IgD-negative memory B cell (primary cell): ENCODE results near the gene ANKH. TPM values are rescaled to one million over a fixed set of nuclear protein-coding genes. Genes with fewer than 3 reads are reported as not detected.

ENCODE experiments used
- H3K27ac Mint-ChIP-seq, 3 donors: one replicate each; pipeline ENCODE4 v1.8.0; 2020 to 2022; ENCODE audit warnings: mild to moderate bottlenecking in 3 of 3, mixed read lengths in 3 of 3, moderate library complexity in 1 of 3
- H3K27me3 Mint-ChIP-seq: one replicate; pipeline ENCODE4 v1.8.0; 2021; ENCODE audit warnings: mixed read lengths
- H3K36me3 Mint-ChIP-seq: one replicate; pipeline ENCODE4 v1.8.0; 2020; ENCODE audit warnings: mild to moderate bottlenecking, mixed read lengths
- H3K4me1 Mint-ChIP-seq, 3 donors: one replicate each; pipeline ENCODE4 v1.8.0; 2020 to 2022; ENCODE audit warnings: mixed read lengths in 3 of 3, mild to moderate bottlenecking in 1 of 3
- H3K4me3 Mint-ChIP-seq, 4 donors: one replicate each; pipeline ENCODE4 v1.8.0; 2020 to 2022; ENCODE audit warnings: mild to moderate bottlenecking in 4 of 4, mixed read lengths in 4 of 4, moderate library complexity in 3 of 4
- H3K9me3 Mint-ChIP-seq, 3 donors: one replicate each; pipeline ENCODE4 v1.8.0; 2020 to 2021; ENCODE audit warnings: mixed read lengths in 3 of 3, mild to moderate bottlenecking in 1 of 3
- polyA plus RNA-seq: library from polyadenylated mRNA; unstranded; fragments of 300-500 nt; fragmentation: Illumina TruSeq; gene quantifications from one replicate; pipeline ENCODE4 v1.2.3, GENCODE V29; 2021

ANKH gene
- polyA plus RNA-seq, 1 donor from 2014 or later: 18.4 TPM

DNA sequence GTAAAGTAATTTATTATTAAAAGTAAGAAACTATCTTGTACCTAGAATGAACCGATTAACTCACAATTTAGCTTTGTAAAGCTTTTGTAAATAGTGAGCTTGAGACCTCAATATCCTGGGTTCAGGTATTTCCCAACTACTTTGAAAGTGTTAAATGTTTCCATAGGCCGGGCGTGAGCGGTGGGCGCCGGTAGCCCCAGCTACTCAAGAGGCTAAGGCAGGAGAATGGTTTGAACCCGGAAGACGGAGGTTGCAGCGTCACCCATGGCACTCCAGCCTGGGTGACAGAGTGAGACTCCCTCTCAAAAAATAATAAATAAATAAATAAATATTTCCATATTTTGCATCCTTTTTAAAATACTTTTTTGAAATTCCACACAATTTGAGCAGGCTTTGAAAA lies 1.5 kb upstream of the ANKH start:
- Mint-ChIP-seq H3K27ac (peak overlapping the region in 1 of 3 donors; percentile 82), H3K4me3 (peak overlapping the region in 1 of 4 donors; percentile 95), H3K36me3 (no peaks in the 10 kb centered on the region), H3K27me3 (peaks cover 1% of the 10 kb centered on the region), H3K4me1 (peaks cover 20 to 22% (median 21%) of the 10 kb centered on the region in 3 donors), H3K9me3 (no peaks in the 10 kb centered on the region)

- no peaks in the 10 kb centered on the region for H3K9me3 Mint-ChIP-seq
- peak overlapping the region; percentile 82 to 90 (median 85) for H3K27ac Mint-ChIP-seq
- no peaks in the 10 kb centered on the region for H3K27me3 Mint-ChIP-seq
- H3K4me3 Mint-ChIP-seq: peak overlapping the region; percentile 88 to 98 (median 96)
- H3K4me1 Mint-ChIP-seq: peaks cover 21 to 23% (median 22%) of the 10 kb centered on the region in 3 donors
- H3K36me3 Mint-ChIP-seq: no peaks in the 10 kb centered on the region
Observed at GRCh38 chr5:14872070-14872989, 752 bp upstream of the ANKH start.

DNA sequence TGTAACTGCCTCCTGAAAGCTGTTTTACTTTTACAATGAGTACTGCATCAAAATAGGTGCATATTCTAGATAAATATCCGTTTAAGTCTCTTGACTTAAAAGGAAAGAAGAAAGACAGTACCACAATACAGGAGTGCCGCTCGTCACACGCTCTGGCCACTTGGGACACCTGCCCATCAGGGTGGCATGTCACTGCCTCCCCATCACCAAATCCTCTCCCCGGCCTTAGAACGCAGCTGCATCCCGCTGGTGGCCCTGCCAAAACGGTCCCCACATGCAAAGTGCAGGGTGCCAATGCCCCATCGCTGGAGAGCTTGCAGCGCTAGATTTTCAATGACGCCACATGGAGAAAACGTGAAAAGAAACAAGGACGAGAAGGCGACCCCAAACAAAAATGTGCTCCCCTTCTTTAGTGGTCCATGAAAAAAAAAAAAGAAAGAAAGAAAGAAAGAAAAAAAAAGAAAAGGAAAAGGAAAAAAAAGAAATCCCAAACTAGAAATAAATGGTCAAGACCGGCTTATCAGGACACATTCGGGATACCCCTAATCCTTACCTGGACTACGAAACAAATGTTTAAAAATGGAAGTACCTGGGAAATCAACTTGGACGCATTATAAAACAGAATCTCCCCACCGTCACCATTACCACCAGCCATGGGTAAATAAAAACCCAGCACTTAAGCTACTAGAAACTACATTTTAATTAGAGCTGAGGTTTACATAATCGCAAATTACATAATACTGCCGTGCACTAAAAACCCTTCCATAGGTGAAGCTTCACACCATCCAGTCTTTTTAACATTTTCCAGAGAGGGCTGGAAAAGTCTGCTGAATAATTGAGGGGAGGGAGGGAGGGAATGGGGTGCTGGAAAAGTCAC lies 1.0 kb downstream of the ANKH start:
- Mint-ChIP-seq H3K36me3 (no peaks in the 10 kb centered on the region), H3K27ac (peak overlapping the region; percentile 94 to 96 (median 94)), H3K4me1 (peaks cover 22 to 30% (median 22%) of the 10 kb centered on the region in 3 donors), H3K9me3 (no peaks in the 10 kb centered on the region), H3K27me3 (no peaks in the 10 kb centered on the region), H3K4me3 (peak overlapping the region; percentile 90 to 98 (median 96))

DNA sequence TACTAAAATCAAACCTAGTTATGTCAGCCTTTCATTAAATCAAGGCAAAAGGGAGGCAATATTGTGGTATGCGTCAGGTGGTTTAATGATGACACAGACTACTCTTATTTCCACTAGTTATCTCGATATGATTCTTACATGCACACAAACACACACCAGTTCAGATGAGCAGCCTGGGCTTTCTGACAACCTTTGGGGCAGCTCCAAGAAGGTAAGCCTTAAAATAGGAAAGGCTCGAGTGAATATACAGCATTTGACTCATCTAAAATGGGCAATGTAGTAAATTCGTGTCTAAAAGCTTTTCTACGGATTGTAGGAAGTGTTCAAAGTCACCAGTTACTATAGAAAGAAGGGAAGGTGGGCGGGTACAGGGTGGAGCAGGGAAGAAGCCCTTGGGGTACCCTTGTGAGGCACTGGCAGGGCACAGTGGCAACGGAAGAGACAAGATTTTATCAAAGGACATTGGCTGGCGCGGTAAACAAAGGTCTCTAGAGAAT lies 1.9 kb downstream of the ANKH start:
- Mint-ChIP-seq H3K4me3 (peak overlapping the region; percentile 90 to 98 (median 96)), H3K27me3 (no peaks in the 10 kb centered on the region), H3K36me3 (no peaks in the 10 kb centered on the region), H3K9me3 (no peaks in the 10 kb centered on the region), H3K4me1 (peaks cover 22 to 30% (median 22%) of the 10 kb centered on the region in 3 donors), H3K27ac (peak overlapping the region; percentile 2 to 96 (median 94))

DNA sequence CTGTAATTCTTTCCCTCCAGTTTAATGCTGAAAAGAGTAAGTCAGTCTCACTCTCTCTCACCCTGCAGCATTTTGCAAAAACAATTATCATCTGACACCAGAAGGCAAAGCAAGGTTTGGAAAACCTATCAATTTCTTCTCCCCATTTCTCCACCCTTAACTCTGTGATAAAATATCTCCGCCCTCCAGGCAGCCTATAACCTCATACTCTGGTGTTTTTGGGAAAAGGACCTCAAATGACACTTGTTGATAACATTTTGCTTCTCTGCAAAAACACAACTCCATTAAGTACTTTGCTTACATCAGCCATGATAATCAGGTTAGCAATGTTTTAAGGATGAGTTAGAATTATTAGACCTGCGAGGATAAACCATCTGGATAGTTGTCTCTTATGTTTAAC lies 2.3 kb downstream of the ANKH start:
- Mint-ChIP-seq H3K27me3 (no peaks in the 10 kb centered on the region), H3K27ac (peak overlapping the region in 2 of 3 donors; percentile 94 to 96), H3K9me3 (no peaks in the 10 kb centered on the region), H3K4me1 (peaks cover 22 to 30% (median 24%) of the 10 kb centered on the region in 3 donors), H3K4me3 (peak overlapping the region in 2 of 4 donors; percentile 24 to 98), H3K36me3 (no peaks in the 10 kb centered on the region)

DNA sequence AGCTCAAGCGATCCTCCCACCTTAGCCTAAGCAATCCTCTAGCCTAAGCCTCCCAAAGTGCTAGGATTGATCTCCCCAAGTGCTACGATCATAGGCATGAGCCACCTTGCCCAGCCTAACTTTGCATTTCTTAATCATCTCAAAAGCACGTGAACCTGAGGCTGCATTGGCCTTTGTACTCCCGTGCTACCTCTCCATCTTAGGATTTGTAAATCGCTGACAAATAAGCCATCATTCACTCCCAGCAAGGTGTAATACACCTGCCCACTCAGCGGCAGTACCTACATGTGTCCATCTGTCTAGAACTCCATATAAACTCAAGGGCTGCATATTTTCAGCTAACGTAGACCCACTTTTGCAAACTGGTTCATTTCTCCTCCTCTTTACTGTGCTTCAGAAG lies 2.8 kb downstream of the ANKH start:
- H3K9me3 Mint-ChIP-seq: no peaks in the 10 kb centered on the region
- H3K4me1 Mint-ChIP-seq: peaks cover 22 to 30% (median 28%) of the 10 kb centered on the region in 3 donors
- H3K36me3 Mint-ChIP-seq: no peaks in the 10 kb centered on the region
- H3K4me3 Mint-ChIP-seq: peak overlapping the region in 1 of 4 donors; percentile 98
- peak overlapping the region in 1 of 3 donors; percentile 59 for H3K27ac Mint-ChIP-seq
- no peaks in the 10 kb centered on the region for H3K27me3 Mint-ChIP-seq

- Mint-ChIP-seq H3K4me3 (no peak overlapping the region), H3K36me3 (peaks cover 1% of the 10 kb centered on the region), H3K27me3 (no peaks in the 10 kb centered on the region), H3K27ac (no peak overlapping the region), H3K9me3 (no peaks in the 10 kb centered on the region), H3K4me1 (peaks cover 14 to 27% (median 19%) of the 10 kb centered on the region in 3 donors)
Observed at GRCh38 chr5:14864181-14864812, 7.3 kb downstream of the ANKH start.

DNA sequence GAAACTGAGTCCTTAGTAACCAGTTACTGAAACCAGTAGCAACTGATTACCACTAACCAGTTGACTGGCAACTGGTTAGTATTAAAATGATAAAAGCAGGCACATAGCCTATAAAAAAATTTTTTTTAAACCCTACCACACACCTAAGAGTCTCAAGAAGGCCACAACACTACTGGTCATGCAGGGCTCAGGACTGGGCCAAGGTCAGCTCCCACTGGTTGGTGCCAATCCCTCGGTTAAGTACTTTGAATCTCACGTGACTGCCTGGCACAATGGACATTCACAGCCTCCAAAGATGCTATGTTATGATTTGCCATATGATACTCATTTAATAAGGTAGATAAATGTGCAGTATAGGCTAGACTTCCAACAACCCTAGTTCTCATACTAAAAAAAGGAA lies 8.5 kb downstream of the ANKH start:
- Mint-ChIP-seq H3K36me3 (peaks cover 1% of the 10 kb centered on the region), H3K27me3 (no peaks in the 10 kb centered on the region), H3K4me1 (peaks cover 8 to 21% (median 14%) of the 10 kb centered on the region in 3 donors), H3K9me3 (no peaks in the 10 kb centered on the region), H3K27ac (peak overlapping the region in 1 of 3 donors; percentile 33), H3K4me3 (no peak overlapping the region)

DNA sequence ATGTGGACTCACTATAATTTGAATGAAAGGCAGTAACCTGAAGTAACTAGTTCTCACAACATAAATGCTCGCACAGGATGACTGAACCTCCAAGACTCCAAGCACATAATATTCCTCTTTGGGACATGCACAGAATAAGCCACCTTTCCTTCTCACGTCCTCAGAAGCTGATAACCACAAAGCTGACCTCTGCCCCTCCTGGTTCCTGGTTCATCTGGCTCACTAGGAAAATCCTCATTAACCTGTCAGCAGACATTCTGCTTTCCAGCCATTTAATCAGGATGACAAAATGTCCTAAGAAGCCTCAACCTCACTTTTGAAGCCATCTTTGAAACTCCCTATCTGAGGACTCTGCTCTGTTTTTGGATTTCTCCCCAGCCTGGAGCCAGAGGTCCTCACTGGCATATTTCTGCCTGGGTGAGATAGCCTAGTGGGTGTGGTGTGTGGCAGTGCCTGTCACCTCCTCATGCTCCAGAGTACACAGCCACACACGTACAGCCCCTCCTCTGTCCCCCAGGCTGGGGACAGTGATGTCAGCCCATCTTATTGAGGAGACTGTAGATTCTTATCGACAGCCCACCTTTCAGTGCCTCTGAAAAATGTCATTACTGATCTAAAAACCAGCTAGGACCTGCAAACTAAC lies 10.3 kb downstream of the ANKH start:
- Mint-ChIP-seq H3K27ac (peak overlapping the region in 1 of 3 donors; percentile 36), H3K9me3 (no peaks in the 10 kb centered on the region), H3K27me3 (no peaks in the 10 kb centered on the region), H3K4me3 (no peak overlapping the region), H3K4me1 (peaks cover 7 to 15% (median 14%) of the 10 kb centered on the region in 3 donors), H3K36me3 (peaks cover 1% of the 10 kb centered on the region)

- Mint-ChIP-seq H3K36me3 (peaks cover 1% of the 10 kb centered on the region), H3K9me3 (no peaks in the 10 kb centered on the region), H3K4me3 (no peak overlapping the region), H3K4me1 (peaks cover 5 to 14% (median 13%) of the 10 kb centered on the region in 3 donors), H3K27ac (peak overlapping the region in 1 of 3 donors; percentile 76), H3K27me3 (no peaks in the 10 kb centered on the region)
Observed at GRCh38 chr5:14859980-14860379, 11.6 kb downstream of the ANKH start.

DNA sequence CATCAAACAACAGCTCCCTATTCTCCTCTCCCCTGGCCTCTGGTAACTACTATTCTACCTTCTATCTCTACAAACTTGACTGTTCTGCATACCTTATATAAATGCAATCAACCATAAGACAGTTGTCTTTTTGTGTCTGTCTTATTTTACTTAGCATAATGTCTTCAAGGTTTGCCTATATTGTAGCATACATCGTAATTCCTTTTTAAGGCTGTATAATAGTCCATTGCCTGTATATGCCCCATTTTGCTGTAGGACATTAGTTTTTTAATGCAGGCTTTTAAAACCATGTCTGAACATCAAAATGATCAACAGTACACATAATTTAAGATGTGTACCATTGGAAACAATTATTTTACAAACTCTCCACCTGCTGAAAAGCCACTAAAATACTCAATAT lies 12.4 kb downstream of the ANKH start:
- no peaks in the 10 kb centered on the region for H3K27me3 Mint-ChIP-seq
- H3K36me3 Mint-ChIP-seq: peaks cover 1% of the 10 kb centered on the region
- no peaks in the 10 kb centered on the region for H3K9me3 Mint-ChIP-seq
- H3K27ac Mint-ChIP-seq: peak overlapping the region in 1 of 3 donors; percentile 59
- H3K4me3 Mint-ChIP-seq: no peak overlapping the region
- peaks cover 5 to 13% (median 13%) of the 10 kb centered on the region in 3 donors for H3K4me1 Mint-ChIP-seq

DNA sequence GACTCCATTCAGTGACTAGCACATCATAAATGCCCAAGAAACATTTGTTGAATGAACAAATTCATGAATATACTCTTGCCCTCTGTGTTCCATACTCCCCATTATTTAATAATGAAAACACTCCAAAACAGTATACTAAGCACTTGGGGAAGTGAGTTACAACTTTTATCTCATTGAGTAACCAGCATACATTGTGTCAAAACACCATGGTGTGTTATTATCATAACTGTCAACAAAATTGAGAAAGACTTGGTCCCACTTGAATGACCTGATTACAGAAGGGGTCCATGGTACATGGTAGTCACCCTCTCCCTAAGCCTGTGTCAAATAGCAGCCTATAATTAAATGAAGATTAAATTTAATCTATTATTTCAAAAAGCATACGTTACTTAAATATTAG lies 16.2 kb downstream of the ANKH start:
- H3K9me3 Mint-ChIP-seq: no peaks in the 10 kb centered on the region
- no peak overlapping the region for H3K27ac Mint-ChIP-seq
- no peak overlapping the region for H3K4me3 Mint-ChIP-seq
- H3K4me1 Mint-ChIP-seq: peaks cover 13 to 21% (median 16%) of the 10 kb centered on the region in 3 donors
- no peaks in the 10 kb centered on the region for H3K36me3 Mint-ChIP-seq
- no peaks in the 10 kb centered on the region for H3K27me3 Mint-ChIP-seq

GRCh38 chr5:14854799-14855198 lies 16.8 kb downstream of the ANKH start:
- Mint-ChIP-seq H3K4me3 (no peak overlapping the region), H3K27ac (no peak overlapping the region), H3K4me1 (peaks cover 13 to 21% (median 16%) of the 10 kb centered on the region in 3 donors), H3K9me3 (no peaks in the 10 kb centered on the region), H3K27me3 (no peaks in the 10 kb centered on the region), H3K36me3 (no peaks in the 10 kb centered on the region)

DNA sequence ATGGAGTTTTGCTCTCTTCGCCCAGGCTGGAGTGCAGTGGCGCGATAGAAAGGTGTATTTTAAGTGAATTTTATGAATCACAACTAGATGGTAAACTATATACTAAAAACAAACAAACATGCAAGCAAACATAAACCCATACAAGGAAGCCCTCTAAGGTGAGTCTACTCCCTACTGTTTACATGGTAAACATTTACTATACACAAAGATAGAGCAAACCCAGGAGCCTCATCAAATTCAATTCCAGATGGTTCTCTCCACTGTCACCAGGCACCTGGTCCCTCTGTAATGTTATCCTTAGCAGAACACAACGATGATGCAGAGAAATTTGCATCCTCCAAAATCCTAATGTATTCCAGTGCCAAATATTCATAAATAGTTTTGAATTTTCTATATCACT lies 17.9 kb downstream of the ANKH start:
- H3K4me1 Mint-ChIP-seq: peaks cover 13 to 21% (median 16%) of the 10 kb centered on the region in 3 donors
- no peaks in the 10 kb centered on the region for H3K27me3 Mint-ChIP-seq
- no peak overlapping the region for H3K4me3 Mint-ChIP-seq
- H3K9me3 Mint-ChIP-seq: no peaks in the 10 kb centered on the region
- no peaks in the 10 kb centered on the region for H3K36me3 Mint-ChIP-seq
- H3K27ac Mint-ChIP-seq: no peak overlapping the region
